ENCODE measurements around the gene GARNL3. TPM values are rescaled to one million over a fixed set of nuclear protein-coding genes. Genes with fewer than 3 reads are reported as not detected.

Gene GARNL3
- total RNA-seq, 1 experiment from 2014 or later: 5.6 TPM

DNA sequence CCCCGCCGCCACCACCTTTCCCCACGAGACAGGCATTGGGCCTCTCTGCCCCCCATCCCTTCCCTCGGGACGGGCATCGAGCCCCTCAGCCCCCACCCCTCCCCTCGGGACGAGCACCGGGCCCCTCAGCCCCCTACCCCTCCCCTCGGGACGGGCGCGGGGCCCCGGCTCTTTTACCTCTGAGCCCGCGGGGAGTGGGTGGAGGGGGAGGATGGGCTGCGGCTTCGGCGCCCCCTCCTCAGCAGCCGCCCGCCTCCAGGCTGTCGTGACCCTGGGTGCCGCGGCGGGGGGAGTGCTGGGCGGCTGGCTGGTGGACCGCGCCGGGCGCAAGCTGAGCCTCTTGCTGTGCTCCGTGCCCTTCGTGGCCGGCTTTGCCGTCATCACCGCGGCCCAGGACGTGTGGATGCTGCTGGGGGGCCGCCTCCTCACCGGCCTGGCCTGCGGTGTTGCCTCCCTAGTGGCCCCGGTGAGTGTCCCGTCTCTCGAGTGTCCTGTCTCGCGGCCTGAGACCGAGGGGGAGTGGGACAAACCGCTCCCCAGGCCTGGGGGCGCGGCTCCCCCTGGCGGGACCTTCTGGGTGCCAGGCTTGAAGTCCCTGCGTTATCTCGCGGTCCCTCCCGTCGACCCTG, 133.2 kb downstream of the GARNL3 start:
- no peak for DNase-seq (ENCODE audit: extremely low read depth, low read depth)

DNA sequence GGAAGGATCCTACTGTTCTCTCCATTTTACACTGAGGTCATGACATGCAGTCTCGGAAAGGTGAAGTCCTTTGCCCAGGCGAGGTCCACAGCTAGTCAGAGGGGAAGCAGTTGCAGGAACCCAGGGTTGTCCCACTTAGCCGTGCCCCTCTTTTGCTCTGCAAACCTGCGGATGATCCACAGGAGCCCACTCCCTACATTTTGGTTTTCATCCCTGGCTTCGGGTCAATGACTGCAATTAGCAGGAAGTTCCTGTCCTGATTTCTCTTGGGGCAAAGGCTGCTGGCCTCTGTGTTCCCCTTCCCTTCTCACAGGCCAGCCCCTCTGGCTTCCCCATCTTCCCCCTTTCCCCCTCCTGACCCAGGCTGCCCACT, 133.7 kb downstream of the GARNL3 start:
- DNase-seq (ENCODE audit: extremely low read depth, low read depth): no peak

DNA sequence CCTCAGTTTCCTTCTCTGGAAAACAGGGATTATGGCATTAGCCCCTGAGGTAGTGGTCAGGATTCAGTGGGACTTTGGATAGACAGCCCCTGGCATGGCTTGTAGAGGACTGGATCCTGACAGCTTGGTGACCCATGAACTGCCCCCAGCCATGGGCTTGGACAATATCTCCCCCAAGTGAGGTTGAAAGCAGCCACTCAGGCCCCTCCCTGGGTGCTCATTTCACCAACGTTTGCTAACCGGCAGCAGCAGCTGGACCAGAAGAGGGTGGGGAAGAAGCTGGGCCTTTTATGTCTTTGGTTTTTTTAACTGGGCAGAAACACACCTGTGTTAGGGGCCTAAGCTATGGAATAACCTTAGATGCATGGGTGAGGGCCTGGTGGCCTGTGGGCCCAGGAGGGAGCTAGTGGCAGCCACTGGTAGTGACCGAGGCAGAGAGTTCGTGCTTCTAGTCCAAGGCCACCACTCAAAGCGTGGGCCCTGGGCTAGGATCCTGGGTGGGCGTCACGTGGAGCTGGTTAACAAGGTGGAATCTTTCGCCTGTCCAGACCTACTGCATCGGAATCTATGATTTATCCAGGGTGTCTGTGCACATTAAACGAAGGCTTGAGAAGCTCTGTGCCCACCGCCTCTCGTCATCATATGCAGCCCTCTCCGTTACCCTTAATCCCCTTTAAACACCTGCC, 134.3 kb downstream of the GARNL3 start:
- DNase-seq (ENCODE audit: extremely low read depth, low read depth): no peak

DNA sequence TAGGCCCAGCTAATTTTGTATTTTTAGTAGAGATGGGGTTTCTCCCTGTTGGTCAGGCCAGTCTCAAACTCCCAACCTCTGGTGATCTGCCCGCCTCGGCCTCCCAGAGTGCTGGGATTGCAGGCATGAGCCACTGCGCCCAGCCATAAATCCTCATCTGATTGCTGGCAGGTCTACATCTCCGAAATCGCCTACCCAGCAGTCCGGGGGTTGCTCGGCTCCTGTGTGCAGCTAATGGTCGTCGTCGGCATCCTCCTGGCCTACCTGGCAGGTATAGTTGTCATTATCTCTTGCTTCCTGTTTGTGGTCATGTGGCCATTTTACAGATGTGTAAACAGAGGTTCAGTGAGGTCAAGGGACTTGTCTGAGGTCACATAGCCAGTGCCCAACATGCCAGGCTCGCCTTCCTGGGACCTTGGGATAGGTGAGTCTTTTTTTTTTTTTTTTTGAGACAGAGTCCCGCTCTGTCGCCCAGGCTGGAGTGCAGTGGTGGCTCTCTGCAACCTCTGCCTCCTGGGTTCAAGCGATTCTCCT, 135.2 kb downstream of the GARNL3 start:
- no peak for DNase-seq (ENCODE audit: extremely low read depth, low read depth)

DNA sequence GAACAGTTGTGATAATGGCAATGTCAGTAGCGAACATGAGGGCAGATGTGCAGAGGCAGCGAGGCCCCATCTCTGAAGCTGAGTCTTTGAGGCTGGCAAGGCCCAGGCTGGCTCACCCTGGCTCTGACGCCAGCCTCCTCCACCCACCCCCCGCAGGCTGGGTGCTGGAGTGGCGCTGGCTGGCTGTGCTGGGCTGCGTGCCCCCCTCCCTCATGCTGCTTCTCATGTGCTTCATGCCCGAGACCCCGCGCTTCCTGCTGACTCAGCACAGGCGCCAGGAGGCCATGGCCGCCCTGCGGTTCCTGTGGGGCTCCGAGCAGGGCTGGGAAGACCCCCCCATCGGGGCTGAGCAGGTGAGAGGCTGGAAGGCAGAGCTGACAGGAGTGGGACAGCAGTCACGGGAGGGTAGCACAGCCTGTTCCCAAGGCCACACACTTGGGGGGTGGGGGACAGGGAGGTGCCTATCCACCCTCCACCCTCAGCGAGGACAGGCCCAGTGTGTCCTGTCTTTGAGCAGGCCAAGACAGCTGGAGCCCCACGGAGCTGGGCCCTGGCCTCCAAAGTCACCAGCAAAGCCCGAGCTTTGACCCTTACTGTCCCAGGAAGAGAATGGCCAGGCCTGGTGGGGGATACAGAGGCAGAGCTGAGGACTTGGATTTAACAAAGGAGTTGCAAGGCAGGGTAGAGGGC, 138.0 kb downstream of the GARNL3 start:
- no peak for DNase-seq (ENCODE audit: extremely low read depth, low read depth)

DNA sequence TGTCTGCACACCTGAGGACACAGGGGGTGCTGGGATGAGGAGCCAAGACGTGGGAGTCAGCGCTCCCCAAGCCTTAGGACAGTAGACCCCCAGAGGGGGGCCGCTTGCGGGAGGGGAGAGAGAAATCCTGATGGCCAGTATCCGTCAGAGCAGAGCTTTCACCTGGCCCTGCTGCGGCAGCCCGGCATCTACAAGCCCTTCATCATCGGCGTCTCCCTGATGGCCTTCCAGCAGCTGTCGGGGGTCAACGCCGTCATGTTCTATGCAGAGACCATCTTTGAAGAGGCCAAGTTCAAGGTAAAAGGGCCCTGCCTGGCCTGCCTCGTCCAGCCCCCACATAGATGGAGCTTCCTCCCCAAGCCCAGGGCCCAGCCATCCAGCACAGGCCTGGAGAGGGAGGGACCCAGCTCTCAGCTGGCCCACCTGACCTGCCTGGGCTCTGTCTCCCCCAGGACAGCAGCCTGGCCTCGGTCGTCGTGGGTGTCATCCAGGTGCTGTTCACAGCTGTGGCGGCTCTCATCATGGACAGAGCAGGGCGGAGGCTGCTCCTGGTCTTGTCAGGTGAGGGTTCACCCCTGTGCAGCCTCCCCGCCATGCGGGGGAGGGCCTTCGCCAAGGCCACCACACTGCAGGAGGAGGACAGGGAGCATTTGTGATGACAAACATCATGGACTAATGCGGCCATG, 139.1 kb downstream of the GARNL3 start:
- DNase-seq (ENCODE audit: extremely low read depth, low read depth): no peak

DNA sequence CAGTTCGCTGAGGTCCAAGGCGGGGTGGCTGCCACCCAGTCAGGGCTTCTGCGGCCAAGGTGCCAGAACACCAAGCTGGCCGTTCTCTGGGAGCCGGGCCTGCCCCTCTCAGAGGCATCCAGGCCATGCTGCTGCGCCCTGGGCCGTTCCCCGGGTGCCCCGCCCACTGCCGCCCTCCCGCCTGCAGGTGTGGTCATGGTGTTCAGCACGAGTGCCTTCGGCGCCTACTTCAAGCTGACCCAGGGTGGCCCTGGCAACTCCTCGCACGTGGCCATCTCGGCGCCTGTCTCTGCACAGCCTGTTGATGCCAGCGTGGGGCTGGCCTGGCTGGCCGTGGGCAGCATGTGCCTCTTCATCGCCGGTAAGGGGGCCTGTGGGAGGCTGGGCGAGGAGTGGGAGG, 140.1 kb downstream of the GARNL3 start:
- no peak for DNase-seq (ENCODE audit: extremely low read depth, low read depth)

- no peak for DNase-seq (ENCODE audit: extremely low read depth, low read depth)
Measured at GRCh38 chr9:127405344-127406125, 141.0 kb downstream of the GARNL3 start.

- DNase-seq (ENCODE audit: extremely low read depth, low read depth): no peak
Measured at GRCh38 chr9:127406799-127407491, 142.4 kb downstream of the GARNL3 start.

GRCh38 chr9:127407492-127407843, 142.9 kb downstream of the GARNL3 start:
- no peak for DNase-seq (ENCODE audit: extremely low read depth, low read depth)

GRCh38 chr9:127411122-127411521, 146.5 kb downstream of the GARNL3 start:
- DNase-seq (ENCODE audit: extremely low read depth, low read depth): no peak

DNA sequence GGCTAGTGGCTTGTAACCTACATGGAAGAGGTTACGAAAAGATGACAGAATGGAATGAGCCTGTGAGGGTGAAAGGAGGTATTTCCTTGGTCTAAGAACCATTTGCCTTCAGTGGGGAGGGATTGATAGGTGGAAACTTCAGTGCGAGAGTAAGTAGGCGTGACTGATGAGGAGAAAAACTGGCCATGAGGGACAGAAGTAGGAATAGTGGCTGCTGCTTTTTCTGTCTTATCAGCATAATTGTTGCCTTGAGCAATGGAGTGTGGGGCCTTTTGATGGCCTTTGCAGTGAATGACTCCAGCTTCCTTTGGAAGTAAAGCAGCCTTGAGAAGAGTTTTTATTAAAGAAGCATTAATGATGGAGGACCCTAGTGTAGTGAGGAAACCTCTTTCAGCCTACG, 150.6 kb downstream of the GARNL3 start:
- no peak for DNase-seq (ENCODE audit: extremely low read depth, low read depth)

GRCh38 chr9:127415657-127416056, 151.1 kb downstream of the GARNL3 start:
- no peak for DNase-seq (ENCODE audit: extremely low read depth, low read depth)

- no peak for DNase-seq (ENCODE audit: extremely low read depth, low read depth)
Measured at GRCh38 chr9:127417131-127418036, 152.8 kb downstream of the GARNL3 start.

DNA sequence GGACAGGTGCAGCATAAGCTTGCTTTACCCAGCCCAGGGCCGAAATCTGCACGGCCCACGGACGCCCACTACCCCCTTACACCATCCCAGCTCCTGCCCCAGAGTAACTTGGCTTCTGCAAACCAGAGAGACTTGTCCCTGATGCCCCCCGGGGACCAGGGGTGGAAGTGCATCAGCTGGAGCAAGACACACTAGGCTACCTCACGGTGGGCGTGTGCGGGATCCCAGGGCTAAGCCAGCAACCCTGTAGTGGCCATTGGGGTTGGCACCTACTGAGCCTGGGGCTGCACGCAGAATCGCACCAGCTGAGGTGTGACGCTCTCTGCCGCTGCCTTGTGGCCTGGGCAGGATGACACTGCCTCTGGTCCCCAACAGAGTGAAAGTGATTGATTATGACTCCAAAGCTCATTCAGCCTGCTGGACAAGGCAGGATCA, 153.5 kb downstream of the GARNL3 start:
- DNase-seq (ENCODE audit: extremely low read depth, low read depth): no peak

- no peak for DNase-seq (ENCODE audit: extremely low read depth, low read depth)
Measured at GRCh38 chr9:127419348-127419747, 154.8 kb downstream of the GARNL3 start.

DNA sequence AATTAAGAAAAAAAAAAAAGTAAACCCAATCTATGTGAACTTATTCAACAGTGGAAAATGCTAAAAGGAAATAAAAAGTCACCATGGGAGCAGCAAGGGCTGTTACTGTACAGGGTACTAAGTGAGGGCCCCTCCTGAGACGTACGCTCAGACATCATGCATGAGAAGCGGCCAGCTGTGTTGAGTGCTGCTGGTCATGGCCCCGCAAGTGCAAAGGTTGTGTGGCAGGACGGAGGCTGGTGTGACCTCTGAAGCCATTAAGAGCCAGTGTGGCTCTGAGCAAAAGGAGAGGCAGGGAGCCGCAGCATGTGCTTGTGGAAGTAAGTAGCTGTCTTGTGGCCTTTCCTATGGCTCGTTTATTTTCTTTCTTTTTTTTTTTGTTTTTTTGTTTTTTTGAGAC, 156.5 kb downstream of the GARNL3 start:
- DNase-seq (ENCODE audit: extremely low read depth, low read depth): no peak

DNA sequence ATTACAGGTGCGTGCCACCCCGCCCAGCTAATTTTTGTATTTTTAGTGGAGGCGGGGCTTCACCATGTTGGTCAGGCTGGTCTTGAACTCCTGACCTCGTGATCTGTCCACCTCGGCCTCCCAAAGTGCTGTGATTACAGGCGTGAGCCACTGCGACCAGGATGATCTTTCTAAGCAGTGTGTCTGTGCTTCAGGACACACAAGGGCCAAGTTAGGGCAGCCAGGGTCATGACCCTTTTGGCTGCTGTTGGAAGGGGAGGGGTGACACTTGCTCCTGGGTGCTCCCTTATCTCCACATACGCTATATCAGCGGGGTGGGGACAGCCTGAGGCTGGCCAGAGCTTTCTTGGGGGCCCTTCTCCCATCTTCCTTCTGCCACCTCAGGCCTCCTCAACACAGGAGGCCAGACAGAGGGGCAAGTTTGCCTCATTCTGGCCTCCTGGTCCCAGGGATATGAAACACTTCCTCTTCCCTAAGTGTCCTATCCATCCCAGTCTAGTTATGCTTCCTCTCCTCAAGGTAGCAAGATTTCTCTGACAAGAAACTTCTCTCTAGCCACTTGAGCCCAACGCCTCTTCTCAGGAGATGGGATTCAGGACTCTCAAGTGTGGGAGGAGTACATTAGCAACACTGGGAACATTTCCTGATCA, 157.7 kb downstream of the GARNL3 start:
- DNase-seq (ENCODE audit: extremely low read depth, low read depth): no peak
